Bladder microvascular endothelial cell (primary cell): ENCODE results near the gene PWP2. TPM values are rescaled to one million over a fixed set of nuclear protein-coding genes. Genes with fewer than 3 reads are reported as not detected.

ENCODE experiments used
- total RNA-seq: library from RNA; depleted of rRNA; stranded (reverse); fragments of >200 nt; gene quantifications from 2 replicates; pipeline ENCODE4 v1.2.3, GENCODE V29; 2014

The PWP2 gene
- 1.1 and 4.7 TPM in 2 replicates for total RNA-seq

GRCh38 chr21:44107026-44107501 is at the start of gene PWP2:
Gene PWP2, plus strand, starts transcription at chr21:44107399. Its CDS starts 18 bp downstream, at chr21:44107417.

Other genes with a start within 250 kb of the PWP2 start
- 30.1 and 112 TPM in 2 replicates for gene AGPAT3, start 242.2 kb upstream of the PWP2 start, total RNA-seq
- gene TRAPPC10, start 95.1 kb upstream of the PWP2 start, total RNA-seq: 17.2 and 30.4 TPM in 2 replicates
- 15.1 and 21.7 TPM in 2 replicates for gene GATD3, start 26.3 kb downstream of the PWP2 start, total RNA-seq
- 0.97 and 14.0 TPM in 2 replicates for gene ICOSLG, start 133.5 kb downstream of the PWP2 start, total RNA-seq
- gene DNMT3L, start 154.5 kb downstream of the PWP2 start, total RNA-seq: not detected in 2 replicates
- gene AIRE, start 178.5 kb downstream of the PWP2 start, total RNA-seq: not detected in 2 replicates
- gene PFKL, start 192.7 kb downstream of the PWP2 start, total RNA-seq: 217 and 452 TPM in 2 replicates
- 4.0 and 5.5 TPM in 2 replicates for gene CFAP410, start 232.0 kb downstream of the PWP2 start, total RNA-seq
- 0.76 and 2.1 TPM in 2 replicates for gene TRPM2, start 246.2 kb downstream of the PWP2 start, total RNA-seq